Measurements from ENCODE around the gene PLPP1. TPM values are rescaled to one million over a fixed set of nuclear protein-coding genes. Genes with fewer than 3 reads are reported as not detected.

Gene PLPP1
- total and polyA plus RNA-seq, 2 experiments from 2014 or later: 39.1 to 97.1 TPM

GRCh38 chr5:55520117-55520839 is 14.5 kb downstream of the PLPP1 start:
- no peak overlapping the region for H3K4me3 Mint-ChIP-seq
- Histone ChIP-seq H3K27me3 (ENCODE audit: insufficient read depth) (no peaks in the 10 kb centered on the region), H4K20me1 (replicated peaks; ENCODE audit: insufficient read depth) (peaks cover 18% of the 10 kb centered on the region; the same call in 1 of the 2 replicates), H3K4me2 (no peak overlapping the region), H3K27ac (ENCODE audit: low read depth) (peak overlapping the region; percentile 30; the same call in 1 of the 2 replicates), H3K4me1 (ENCODE audit: insufficient read depth) (peaks cover 22% of the 10 kb centered on the region), H3K79me2 (replicated peaks; ENCODE audit: insufficient read depth) (peaks cover 100% of the 10 kb centered on the region), H3F3A (replicated peaks; ENCODE audit: low read depth) (no peaks in the 10 kb centered on the region), H2AFZ (no peak overlapping the region), H3K9me2 (ENCODE audit: insufficient read depth) (peaks cover 6% of the 10 kb centered on the region; the same call in 1 of the 2 replicates), H3K4me3 (no peak overlapping the region), H3K36me3 (ENCODE audit: insufficient read depth) (no peaks in the 10 kb centered on the region)
- H3K27ac Mint-ChIP-seq: no peak overlapping the region
- H3K9me3 Mint-ChIP-seq: no peaks in the 10 kb centered on the region
- peaks cover 34% of the 10 kb centered on the region for H3K4me1 Mint-ChIP-seq
- H3K36me3 Mint-ChIP-seq (ENCODE audit: low read depth): no peaks in the 10 kb centered on the region; the same call in 2 of the 3 replicates
- TF ChIP-seq STAT1 (IDR thresholded peaks at IDR 0.05; ENCODE audit: unreplicated experiment): no peak
- no peak for TF ChIP-seq JUNB (IDR thresholded peaks at IDR 0.05; ENCODE audit: unreplicated experiment)
- TF ChIP-seq ZNF114 (CRISPR knock-in tag; IDR thresholded peaks at IDR 0.05): no peak
- no peak for TF ChIP-seq ETS1 (IDR thresholded peaks at IDR 0.05)
- no peak for TF ChIP-seq POLR2AphosphoS5 (IDR thresholded peaks at IDR 0.05; ENCODE audit: low read depth)
- TF ChIP-seq CTCF (conservative IDR thresholded peaks at IDR 0.05; ENCODE audit: low read depth in 2 of 2): no peak
- TF ChIP-seq ZNF331 (CRISPR knock-in tag; IDR thresholded peaks at IDR 0.05; ENCODE audit: low read depth): no peak
- TF ChIP-seq EZH2 (IDR thresholded peaks at IDR 0.05; ENCODE audit: low read depth, unreplicated experiment): no peak
- no peak for TF ChIP-seq ZNF462 (CRISPR knock-in tag; IDR thresholded peaks at IDR 0.05)
- no peak for DNase-seq (ENCODE audit: low spot score)
- no peak for ATAC-seq
- peaks cover 5% of the 10 kb centered on the region for H3K27me3 Mint-ChIP-seq (ENCODE audit: insufficient read depth, low read depth, poor library complexity)
